Hypothalamus (tissue), 51 donors: ENCODE measurements around the gene GNAZ.
A peak's percentile ranks its signal among the peaks of the same experiment; 100 is the strongest.

ENCODE experiments used
- DNase-seq, 51 donors: peaks; one replicate each; lab custom pipeline; 2025; lab: John Stamatoyannopoulos, UW

Gene GNAZ

DNA sequence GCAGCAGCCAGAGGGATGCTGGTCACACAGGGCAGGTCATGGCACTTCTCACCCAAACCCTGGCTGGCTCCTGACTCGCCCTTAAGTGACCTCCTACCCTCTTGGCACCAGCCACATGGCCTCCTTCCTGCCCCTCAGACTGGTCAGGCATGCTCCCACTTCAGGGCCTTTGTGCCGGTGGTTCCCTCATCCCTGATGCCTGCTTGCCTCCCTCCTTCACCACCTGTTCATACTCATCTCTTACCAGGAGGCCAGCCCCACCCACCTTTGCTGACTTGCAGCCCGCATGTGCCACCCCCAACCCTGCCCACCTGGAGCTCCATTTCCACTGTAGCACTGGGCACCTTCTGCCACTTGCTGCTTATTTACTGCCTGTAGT is 20.1 kb downstream of the GNAZ start:
- no peak for DNase-seq

- DNase-seq = no peak
Measured at GRCh38 chr22:23091760-23092159, 21.4 kb downstream of the GNAZ start.

DNA sequence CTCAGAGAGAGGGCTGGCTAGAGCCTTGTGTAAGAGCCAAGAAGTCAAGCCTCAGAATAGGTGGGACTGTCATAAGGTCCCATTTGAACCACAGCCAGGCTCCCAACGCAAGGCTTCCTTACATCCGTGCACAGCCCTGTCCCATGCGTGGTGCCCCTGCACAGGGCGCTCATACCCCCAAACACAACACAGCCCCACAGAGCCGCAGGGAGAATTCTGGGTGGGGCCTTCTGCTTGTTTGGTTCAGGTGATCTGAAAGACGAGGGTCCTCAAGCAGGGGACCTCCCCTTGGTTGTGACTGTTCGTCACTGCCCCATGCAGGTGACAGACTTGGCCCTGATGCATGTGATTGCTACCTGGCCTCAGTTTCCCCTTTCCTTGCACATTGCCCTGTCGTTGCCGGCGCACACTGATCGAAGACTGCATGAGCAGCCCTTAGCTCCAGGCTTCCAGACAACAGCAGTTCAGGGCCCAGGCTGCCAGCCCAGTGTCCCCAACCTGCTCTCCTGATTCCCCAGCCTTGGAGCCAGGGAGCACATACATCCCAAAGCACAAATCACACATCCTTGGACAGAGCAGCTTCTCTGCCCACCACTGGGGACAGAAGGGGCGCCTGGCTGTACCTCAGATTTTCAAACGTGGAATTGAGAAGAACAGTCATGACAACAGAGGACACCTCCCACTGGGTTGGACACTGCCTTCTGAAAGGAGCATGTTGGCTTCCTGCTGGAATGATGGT is 22.1 kb downstream of the GNAZ start:
- DNase-seq = no peak

- peak in 3 of 51 donors; percentile 13 to 23 (median 22) for DNase-seq
Measured at GRCh38 chr22:23093051-23093788, 22.9 kb downstream of the GNAZ start.

- DNase-seq = no peak
Measured at GRCh38 chr22:23094260-23094659, 23.9 kb downstream of the GNAZ start.

DNA sequence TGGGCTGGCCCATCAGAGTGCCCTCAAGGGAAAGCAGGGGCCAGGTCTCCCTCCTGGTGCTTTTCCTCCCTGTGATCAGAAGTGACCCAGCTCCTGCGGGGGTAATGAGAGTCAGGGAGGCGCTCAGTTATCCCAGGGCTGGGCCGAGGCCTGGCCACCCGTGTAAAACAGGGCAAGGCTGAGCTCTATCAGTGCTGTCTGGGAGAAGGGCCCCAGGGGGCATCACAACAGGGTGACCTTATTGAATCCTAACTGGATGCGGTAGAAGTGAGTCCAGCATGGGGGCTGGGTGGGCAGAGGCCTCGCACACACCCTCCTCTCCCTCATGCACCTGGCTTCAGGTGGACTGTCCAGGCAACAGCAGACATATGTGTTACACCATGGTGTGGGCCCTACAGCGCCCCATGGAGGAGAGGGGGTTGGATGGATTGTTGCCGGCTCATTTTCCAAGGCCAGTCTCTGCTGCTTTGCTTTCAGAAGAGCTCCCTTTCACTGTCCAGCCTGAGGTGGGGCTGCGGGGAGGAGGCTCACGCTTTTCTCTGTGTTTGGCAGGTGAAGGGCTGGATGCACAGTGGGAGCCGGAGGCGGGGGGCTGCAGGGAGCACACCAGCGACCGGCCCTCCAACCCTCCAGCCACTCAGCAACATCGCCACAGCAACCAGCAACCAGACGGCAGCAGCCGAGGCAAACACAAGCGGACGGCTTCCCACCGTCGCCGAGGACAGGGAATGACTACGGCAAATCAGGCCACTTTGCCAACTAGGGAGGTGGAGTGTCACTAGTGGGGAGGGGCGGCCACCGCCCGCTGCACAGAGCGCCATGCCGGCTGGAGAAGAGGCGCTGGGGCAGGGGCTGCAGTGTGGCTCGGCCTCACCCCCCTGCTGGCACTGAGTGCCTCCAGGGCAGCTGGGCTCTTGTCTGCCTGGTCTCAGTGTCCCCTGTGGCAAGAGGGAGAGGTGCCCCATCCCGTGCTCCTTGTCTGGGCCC is 24.7 kb downstream of the GNAZ start:
- DNase-seq = peak in 3 of 51 donors; percentile 15 to 39 (median 18)

- DNase-seq = no peak
Measured at GRCh38 chr22:23095733-23096342, 25.5 kb downstream of the GNAZ start.

DNA sequence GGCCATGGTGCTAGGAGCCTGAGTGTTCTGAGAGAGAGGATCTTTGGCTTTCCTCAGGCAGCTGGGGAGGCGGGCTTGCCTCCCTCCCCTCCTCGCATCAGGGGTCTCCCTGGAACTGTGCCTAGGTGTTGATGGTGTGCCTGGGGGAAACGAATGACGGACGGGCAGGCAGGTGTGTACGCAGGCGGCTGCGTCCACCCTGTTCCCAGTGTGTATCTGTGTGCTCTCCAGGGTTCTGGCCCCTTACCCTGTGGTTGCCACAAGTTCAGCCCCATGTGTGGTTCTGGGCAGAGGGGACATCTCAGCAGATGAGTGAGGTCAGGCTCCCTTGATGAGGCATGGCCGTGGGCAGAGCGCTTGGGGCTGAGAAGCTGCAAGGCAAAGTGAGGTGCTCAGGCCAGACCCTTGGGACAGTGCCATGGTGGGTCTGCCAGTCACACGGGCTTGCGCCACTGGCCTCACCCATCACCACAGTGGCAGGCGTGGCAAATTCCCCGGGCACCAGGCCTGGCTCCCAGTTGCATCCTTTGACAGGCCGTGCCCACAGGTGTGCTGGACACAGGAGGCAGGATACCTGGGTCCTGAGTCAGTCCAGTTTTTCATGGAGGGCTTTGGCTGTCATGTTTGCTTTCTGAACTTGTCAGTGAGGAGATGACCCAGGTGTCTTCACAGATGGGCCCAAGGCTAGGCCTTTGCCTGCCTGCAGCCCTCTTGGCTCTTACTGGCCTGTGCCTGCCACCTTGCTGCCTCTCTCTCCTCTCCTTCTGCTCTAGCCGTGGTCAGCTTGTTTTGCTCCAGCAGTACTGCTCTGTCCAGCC is 27.3 kb downstream of the GNAZ start:
- no peak for DNase-seq

DNA sequence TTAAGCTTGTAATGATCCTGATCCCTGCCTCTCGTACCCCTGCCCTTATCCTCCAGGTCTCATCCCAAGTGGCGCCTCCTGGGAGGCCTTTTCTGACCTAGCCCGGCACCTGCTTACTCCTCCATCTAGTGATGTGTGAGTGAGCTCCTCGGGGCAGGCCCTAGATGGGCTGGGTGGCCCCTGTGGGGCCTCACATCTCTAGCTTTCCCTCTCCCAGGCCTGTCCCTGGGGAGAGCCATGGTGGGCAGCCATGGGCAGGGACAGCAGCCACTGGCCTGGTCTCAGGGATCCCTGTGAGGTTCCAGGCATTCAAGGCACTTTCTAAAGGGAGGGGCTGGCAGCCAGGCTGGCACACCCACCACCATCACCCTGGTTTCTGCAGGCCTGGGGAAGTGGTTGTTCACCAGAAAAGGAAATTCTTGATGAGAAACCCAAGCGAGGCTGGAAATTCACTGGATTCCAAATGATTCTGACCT is 27.9 kb downstream of the GNAZ start:
- DNase-seq = peak in 1 of 51 donors; percentile 48

DNA sequence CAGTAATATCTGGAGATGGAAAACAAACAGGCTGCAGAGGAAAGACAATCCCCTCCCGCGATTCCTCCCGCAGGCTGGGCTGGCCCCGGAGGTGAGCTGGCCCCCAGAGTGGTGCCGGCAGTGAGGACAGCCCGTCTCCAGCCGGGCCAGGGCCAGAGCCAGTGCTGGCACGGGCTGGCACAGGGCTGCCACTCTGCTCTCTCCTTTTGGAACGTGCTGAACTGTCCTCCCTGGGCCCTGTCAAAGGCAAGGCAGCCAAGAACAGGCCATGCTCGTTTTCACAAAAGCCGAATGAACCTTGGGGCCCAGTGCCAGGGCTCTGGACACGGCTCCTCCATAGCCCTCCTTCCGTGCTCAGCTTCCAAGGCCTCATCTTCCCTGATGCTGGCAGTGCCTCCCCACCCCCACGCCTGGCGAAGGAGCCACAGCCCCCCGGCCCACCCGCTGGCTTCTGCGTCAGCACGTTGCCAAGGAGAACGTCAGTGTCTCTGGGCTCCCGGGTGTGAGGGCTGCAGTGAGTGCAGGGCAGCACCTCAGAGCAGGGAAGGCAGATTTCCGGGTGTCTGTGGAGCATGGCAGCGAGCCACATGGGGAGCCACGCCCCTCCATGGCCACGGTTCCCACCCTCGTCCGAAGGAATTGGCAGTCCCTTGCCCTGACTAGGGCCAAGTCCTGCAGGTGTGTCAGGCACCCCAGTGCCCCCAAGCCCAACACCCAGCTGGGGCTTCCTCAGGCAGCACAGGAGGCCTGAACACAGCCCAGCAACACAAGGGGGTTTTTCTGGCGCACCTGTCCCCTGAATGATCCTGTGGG is 28.6 kb downstream of the GNAZ start:
- DNase-seq = peak in 45 of 51 donors; percentile 13 to 85 (median 66)

- DNase-seq = no peak
Measured at GRCh38 chr22:23099531-23099804, 29.1 kb downstream of the GNAZ start.

DNA sequence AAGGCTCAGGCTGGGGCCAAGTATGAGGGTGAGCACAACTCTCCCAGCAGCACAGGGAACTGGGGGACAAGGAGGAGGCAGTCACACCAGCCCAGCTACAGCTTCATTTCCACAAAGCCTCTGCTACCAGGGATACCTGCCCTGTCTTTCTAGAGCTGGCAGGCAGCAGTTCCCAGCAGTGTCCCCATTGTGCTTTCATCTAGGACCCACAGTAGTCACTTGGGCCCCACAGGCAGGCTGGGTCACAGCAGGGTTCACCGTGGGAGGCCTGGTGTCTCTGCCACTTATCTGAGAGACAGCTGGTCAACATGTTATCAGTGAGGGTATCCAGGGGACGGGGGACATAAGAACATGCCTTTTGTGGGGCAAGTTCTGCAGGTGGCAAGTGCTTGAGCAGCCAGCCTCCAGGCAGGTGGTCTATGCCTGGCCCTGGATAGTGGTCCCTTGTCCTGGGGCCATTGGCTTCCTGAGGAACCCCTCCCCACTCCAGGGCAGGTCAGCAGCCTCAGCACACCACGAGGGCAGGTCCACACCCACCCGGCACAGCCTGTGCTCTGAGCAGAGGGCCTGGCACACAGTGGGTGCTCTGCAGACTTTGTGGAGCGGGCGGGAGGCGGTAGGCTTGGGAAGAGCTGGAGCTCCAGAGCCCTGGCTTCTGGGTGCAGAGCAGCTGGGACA is 29.9 kb downstream of the GNAZ start:
- no peak for DNase-seq

GRCh38 chr22:23101524-23101923 is 31.2 kb downstream of the GNAZ start:
- DNase-seq = no peak

- DNase-seq = no peak
Measured at GRCh38 chr22:23102002-23102655, 31.8 kb downstream of the GNAZ start.

GRCh38 chr22:23102776-23103175 is 32.5 kb downstream of the GNAZ start:
- peak in 14 of 51 donors; percentile 12 to 44 (median 24) for DNase-seq

DNA sequence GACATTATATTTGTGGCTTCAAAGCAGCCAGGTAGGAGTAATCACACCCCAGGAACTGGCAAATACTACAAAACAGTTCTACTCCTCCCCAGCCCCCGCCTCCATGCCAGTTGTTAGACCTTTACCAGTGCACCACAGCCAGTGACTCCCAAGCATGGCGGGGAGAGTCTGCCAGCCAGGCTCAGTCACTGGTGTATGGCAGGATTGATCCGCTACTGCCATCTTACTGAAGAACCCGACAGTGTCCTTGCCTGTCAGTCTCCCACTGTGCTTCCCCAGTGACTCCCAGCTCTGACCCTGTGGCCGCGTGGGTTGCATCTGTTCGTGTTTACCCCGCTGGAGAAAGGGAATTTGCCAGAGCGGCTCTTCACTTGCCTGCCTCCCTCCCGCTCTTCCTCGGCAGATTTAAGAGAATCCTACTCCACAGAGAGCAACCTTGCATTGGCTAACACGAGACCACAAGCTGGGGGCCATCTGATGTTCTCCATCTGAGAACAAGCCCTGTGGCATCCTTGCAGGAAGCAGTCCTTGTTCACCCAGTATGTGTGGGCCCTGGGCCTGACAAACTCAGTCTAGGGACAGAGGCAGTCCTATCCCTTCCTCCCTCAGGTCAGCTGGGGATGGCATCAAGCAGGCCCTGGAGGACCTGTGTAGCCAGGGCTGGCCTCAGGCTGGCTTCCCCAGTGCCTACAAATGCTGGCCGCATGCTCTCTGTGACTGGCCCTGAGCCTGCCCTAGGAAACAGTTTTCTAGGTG is 33.1 kb downstream of the GNAZ start:
- DNase-seq = peak in 13 of 51 donors; percentile 18 to 49 (median 34)
